ENCODE data around the gene CEP83. TPM values are rescaled to one million over a fixed set of nuclear protein-coding genes. Genes with fewer than 3 reads are reported as not detected.

Gene CEP83
- total RNA-seq: 10 to 100 TPM; 12.6 to 17.4 (median 14.6) TPM
- total RNA-seq (2013): 17.4 TPM
- 12.7 to 84.7 (median 19.4) reads per million in 29 experiments for total RNA-seq

DNA sequence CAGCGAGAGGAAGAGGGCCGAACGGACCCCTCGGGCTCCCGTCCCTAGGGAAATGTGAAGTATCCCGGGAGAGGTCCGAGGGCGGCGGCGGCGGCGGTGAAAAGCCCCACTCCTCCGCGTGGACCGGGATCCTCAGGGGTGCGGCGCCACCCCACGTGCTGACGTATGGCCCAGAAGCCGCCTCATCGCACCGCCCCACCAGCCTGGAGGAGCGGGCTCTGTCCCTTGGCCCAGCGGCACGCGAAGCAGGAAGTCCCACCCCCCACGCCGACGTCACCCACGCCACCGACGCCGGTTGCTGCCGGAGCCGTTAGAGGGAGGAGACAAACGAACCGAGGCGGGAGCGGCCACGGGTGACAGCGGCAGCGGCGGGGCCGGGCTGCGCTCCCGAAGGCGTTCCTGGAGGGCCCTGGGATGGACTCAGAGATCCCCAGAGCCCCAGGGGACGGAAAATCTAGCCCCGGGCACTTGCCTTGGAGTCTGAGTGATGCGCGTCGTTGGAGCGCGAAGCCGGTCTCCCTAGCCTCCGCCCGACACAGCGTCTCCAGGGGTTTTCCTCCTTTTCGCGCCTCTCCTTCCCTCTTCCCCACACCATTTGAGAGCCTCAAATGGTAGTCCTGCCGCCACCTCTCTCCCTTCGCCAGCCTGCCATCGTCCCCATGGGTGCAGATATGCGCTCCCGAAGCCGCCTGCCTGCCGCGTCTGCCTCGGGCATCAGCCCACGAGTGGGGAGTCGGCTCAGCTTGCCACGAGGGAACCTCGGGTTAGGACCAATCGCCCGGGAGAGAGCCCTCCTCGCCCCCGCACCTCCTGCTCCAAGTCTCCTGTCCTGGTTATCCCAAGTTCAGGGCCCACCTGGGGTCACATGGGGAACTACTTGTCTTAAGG lies at the start of gene CEP83:
Gene CEP83, minus strand, starts transcription at position 140 of the 888 bp plus-strand sequence. CDS start 47,377 bp downstream, outside the sequence.
- ATAC-seq (replicated peaks in 1 of 4) (peak; percentile 97 to 99 (median 99)), DNase-seq (peak; percentile 90 to 98 (median 95))
- Histone ChIP-seq H3K9me3 (no peaks in the 10 kb centered on the region), H3K36me3 (ENCODE audit: control insufficient read depth in 2 of 2, extremely low read depth in 1 of 2, insufficient read depth in 1 of 2, low read length in 1 of 2) (no peaks in the 10 kb centered on the region), H3K4me1 (ENCODE audit: control insufficient read depth in 1 of 2, extremely low read depth in 1 of 2, insufficient read depth in 2 of 2, low read length in 2 of 2) (peaks cover 4 to 17% of the 10 kb centered on the region in 2 experiments), H3K27ac (ENCODE audit: low read length) (peak within 1 kb of the TSS; percentile 93), H3K4me3 (ENCODE audit: control insufficient read depth in 1 of 2, extremely low read depth in 1 of 2, low read length in 1 of 2) (peak within 1 kb of the TSS; percentile 93 to 98), H3K27me3 (replicated peaks in 1 of 2; ENCODE audit: control insufficient read depth in 2 of 2, extremely low read depth in 1 of 2, insufficient read depth in 2 of 2, low read length in 1 of 2) (peaks cover 0 to 6% of the 10 kb centered on the region in 2 experiments)
- ChIA-PET CTCF (interaction anchor here in 1 of 2 donors (1.0 kb wide), 1 partner anchor 325 kb away, joined by 6 read pairs; no protein-coding TSS in a partner anchor), POLR2A (interaction anchor here in 1 of 2 donors (0.7 kb wide), 1 partner anchor 1555 kb away, joined by 4 read pairs; no protein-coding TSS in a partner anchor)
- Mint-ChIP-seq H3K27ac (peak within 1 kb of the TSS; percentile 76 to 85), H3K27me3 (peaks cover 6 to 7% of the 10 kb centered on the region in 2 donors), H3K9me3 (no peaks in the 10 kb centered on the region), H3K4me3 (peak within 1 kb of the TSS; percentile 87 to 95 (median 92)), H3K4me1 (peaks cover 22 to 32% (median 30%) of the 10 kb centered on the region in 3 donors), H3K36me3 (peaks cover 7% of the 10 kb centered on the region)
- under 1% methylated on average over 70 of the region's 77 CpGs for WGBS (ENCODE audit: insufficient coverage)

- WGBS (ENCODE audit: insufficient coverage): no CpG with 5 or more reads among the region's 3 CpGs
- Histone ChIP-seq H3K27ac (ENCODE audit: low read length) (no peak overlapping the region), H3K4me1 (ENCODE audit: control insufficient read depth in 1 of 2, extremely low read depth in 1 of 2, insufficient read depth in 2 of 2, low read length in 2 of 2) (no peaks in the 10 kb centered on the region), H3K27me3 (replicated peaks in 1 of 2; ENCODE audit: control insufficient read depth in 2 of 2, extremely low read depth in 1 of 2, insufficient read depth in 2 of 2, low read length in 1 of 2) (no peaks in the 10 kb centered on the region), H3K9me3 (no peaks in the 10 kb centered on the region), H3K4me3 (ENCODE audit: control insufficient read depth in 1 of 2, extremely low read depth in 1 of 2, low read length in 1 of 2) (no peak overlapping the region), H3K36me3 (ENCODE audit: control insufficient read depth in 2 of 2, extremely low read depth in 1 of 2, insufficient read depth in 1 of 2, low read length in 1 of 2) (no peaks in the 10 kb centered on the region)
- Mint-ChIP-seq H3K27ac (no peak overlapping the region), H3K27me3 (no peaks in the 10 kb centered on the region), H3K9me3 (no peaks in the 10 kb centered on the region), H3K36me3 (no peaks in the 10 kb centered on the region), H3K4me1 (no peaks in the 10 kb centered on the region), H3K4me3 (no peak overlapping the region)
- ChIA-PET POLR2A (no interaction called here), CTCF (no interaction called here)
- no peak for DNase-seq
- ATAC-seq (replicated peaks in 1 of 4): no peak
Measured at GRCh38 chr12:94509317-94509716, 49.6 kb upstream of the CEP83 start.

GRCh38 chr12:94507455-94507854 lies 47.8 kb upstream of the CEP83 start:
- no peak for ATAC-seq (replicated peaks in 1 of 4)
- H3K27ac Mint-ChIP-seq: no peak overlapping the region

DNA sequence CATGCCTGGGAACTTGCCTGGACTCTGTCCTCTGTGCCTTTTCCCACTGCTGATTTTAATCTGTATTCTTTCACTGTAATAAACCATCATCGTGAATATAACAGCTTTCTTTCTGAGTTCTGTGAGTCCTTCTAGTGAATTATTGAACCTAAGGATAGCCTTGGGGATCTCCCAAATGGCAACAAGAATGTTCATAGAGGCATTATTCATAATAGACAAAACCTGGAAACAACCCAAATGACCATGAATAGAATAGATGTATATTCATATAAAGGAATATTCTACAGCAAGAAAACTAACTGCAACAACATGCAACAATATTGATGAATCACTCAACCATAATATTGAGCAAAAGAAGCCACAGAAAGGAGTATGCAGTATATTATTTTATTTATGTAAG lies 44.7 kb upstream of the CEP83 start:
- Histone ChIP-seq H3K27ac (ENCODE audit: low read length) (no peak overlapping the region), H3K27me3 (replicated peaks in 1 of 2; ENCODE audit: control insufficient read depth in 2 of 2, extremely low read depth in 1 of 2, insufficient read depth in 2 of 2, low read length in 1 of 2) (peaks cover 0 to 6% of the 10 kb centered on the region in 2 experiments), H3K9me3 (no peaks in the 10 kb centered on the region), H3K36me3 (ENCODE audit: control insufficient read depth in 2 of 2, extremely low read depth in 1 of 2, insufficient read depth in 1 of 2, low read length in 1 of 2) (no peaks in the 10 kb centered on the region), H3K4me1 (ENCODE audit: control insufficient read depth in 1 of 2, extremely low read depth in 1 of 2, insufficient read depth in 2 of 2, low read length in 2 of 2) (no peaks in the 10 kb centered on the region), H3K4me3 (ENCODE audit: control insufficient read depth in 1 of 2, extremely low read depth in 1 of 2, low read length in 1 of 2) (no peak overlapping the region)
- no peak for DNase-seq
- Mint-ChIP-seq H3K27ac (no peak overlapping the region), H3K4me1 (no peaks in the 10 kb centered on the region), H3K36me3 (peaks cover 2% of the 10 kb centered on the region), H3K27me3 (peaks cover 0 to 2% of the 10 kb centered on the region in 2 donors), H3K4me3 (no peak overlapping the region), H3K9me3 (peaks cover 0 to 12% (median 7%) of the 10 kb centered on the region in 3 donors)
- CTCF ChIA-PET: no interaction called here
- POLR2A ChIA-PET: no interaction called here
- ATAC-seq (replicated peaks in 1 of 4): no peak
- no CpG with 5 or more reads among the region's 1 CpG for WGBS (ENCODE audit: insufficient coverage)

More at GRCh38 chr12:94507455-94507854, 47.8 kb upstream of the CEP83 start:
- WGBS (ENCODE audit: insufficient coverage): 94% methylated on average over 3 of the region's 3 CpGs
- H3K36me3 Mint-ChIP-seq: peaks cover 2% of the 10 kb centered on the region
- Histone ChIP-seq H3K27ac (ENCODE audit: low read length) (no peak overlapping the region), H3K36me3 (ENCODE audit: control insufficient read depth in 2 of 2, extremely low read depth in 1 of 2, insufficient read depth in 1 of 2, low read length in 1 of 2) (no peaks in the 10 kb centered on the region), H3K4me3 (ENCODE audit: control insufficient read depth in 1 of 2, extremely low read depth in 1 of 2, low read length in 1 of 2) (no peak overlapping the region), H3K9me3 (no peaks in the 10 kb centered on the region), H3K4me1 (ENCODE audit: control insufficient read depth in 1 of 2, extremely low read depth in 1 of 2, insufficient read depth in 2 of 2, low read length in 2 of 2) (no peaks in the 10 kb centered on the region), H3K27me3 (replicated peaks in 1 of 2; ENCODE audit: control insufficient read depth in 2 of 2, extremely low read depth in 1 of 2, insufficient read depth in 2 of 2, low read length in 1 of 2) (no peaks in the 10 kb centered on the region)
- ChIA-PET CTCF (interaction anchor here in 1 of 2 donors (0.5 kb wide), 1 partner anchor 128 kb away, joined by 3 read pairs; no protein-coding TSS in a partner anchor), POLR2A (no interaction called here)
- H3K27me3 Mint-ChIP-seq: no peaks in the 10 kb centered on the region
- DNase-seq: no peak
- H3K9me3 Mint-ChIP-seq: peaks cover 0 to 9% (median 0%) of the 10 kb centered on the region in 3 donors
- no peaks in the 10 kb centered on the region for H3K4me1 Mint-ChIP-seq
- H3K4me3 Mint-ChIP-seq: no peak overlapping the region

DNA sequence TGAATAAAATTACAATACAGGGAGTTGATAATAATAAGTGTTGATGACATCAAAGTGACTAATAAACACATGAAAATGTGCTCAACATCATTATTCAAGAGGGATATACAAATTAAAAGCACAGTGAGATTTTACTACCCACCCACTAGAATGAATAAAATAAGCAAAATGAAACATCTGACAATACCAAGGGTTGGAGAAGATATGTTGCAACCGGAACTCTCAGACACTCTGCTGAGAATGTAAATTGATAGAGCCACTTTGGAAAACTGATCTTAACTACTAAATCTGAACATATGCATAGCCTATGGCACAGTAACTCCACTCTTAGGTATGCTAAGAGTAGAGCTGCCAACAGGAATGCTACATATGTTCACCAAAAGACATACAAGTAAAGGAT lies 44.0 kb upstream of the CEP83 start:
- H3K4me3 ChIP-seq (ENCODE audit: control insufficient read depth in 1 of 2, extremely low read depth in 1 of 2, low read length in 1 of 2): no peak overlapping the region
- no peaks in the 10 kb centered on the region for H3K4me1 ChIP-seq (ENCODE audit: control insufficient read depth in 1 of 2, extremely low read depth in 1 of 2, insufficient read depth in 2 of 2, low read length in 2 of 2)
- H3K27ac Mint-ChIP-seq: no peak overlapping the region
- ChIA-PET CTCF (no interaction called here), POLR2A (no interaction called here)
- WGBS (ENCODE audit: insufficient coverage): no CpG with 5 or more reads among the region's 1 CpG
- no peaks in the 10 kb centered on the region for H3K9me3 ChIP-seq
- H3K27me3 ChIP-seq (replicated peaks in 1 of 2; ENCODE audit: control insufficient read depth in 2 of 2, extremely low read depth in 1 of 2, insufficient read depth in 2 of 2, low read length in 1 of 2): peaks cover 0 to 6% of the 10 kb centered on the region in 2 experiments
- H3K4me3 Mint-ChIP-seq: no peak overlapping the region
- DNase-seq (no peak), ATAC-seq (replicated peaks in 1 of 4) (no peak)
- no peaks in the 10 kb centered on the region for H3K4me1 Mint-ChIP-seq
- no peak overlapping the region for H3K27ac ChIP-seq (ENCODE audit: low read length)
- peaks cover 2% of the 10 kb centered on the region for H3K36me3 Mint-ChIP-seq
- peaks cover under 1 to 12% (median 7%) of the 10 kb centered on the region in 3 donors for H3K9me3 Mint-ChIP-seq
- peaks cover 0 to 2% of the 10 kb centered on the region in 2 donors for H3K27me3 Mint-ChIP-seq
- no peaks in the 10 kb centered on the region for H3K36me3 ChIP-seq (ENCODE audit: control insufficient read depth in 2 of 2, extremely low read depth in 1 of 2, insufficient read depth in 1 of 2, low read length in 1 of 2)

DNA sequence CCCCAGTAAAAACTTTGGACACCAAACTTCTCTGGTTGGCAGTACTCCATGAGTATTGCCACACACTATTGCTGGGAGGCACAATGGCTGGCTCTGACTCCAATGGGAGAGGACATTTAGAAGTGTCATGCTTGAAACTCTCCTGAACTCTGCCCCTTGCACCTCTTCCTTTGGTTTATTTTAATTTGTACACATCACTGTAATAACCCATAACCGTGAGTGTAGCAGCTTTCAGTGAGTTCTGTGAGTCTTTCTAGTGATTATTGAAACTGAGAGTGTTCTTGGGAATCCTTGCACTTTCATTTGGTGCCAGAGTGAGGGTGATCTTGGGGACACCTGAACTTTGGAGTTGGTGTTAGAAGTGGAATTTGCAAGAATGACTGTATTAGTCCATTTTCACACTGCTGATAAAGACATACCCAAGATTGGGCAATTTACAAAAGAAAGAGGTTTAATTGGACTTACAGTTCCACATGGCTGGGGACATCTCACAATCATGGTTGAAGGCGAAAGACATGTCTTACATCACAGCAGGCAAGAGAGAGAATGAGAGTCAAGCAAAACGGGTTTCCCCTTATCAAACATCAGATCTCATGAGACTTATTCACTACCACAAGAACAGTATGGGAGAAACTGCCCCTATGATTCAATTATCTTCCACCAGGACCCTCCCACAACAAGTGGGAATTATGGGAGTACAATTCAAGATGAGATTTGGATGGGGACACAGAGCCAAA lies 41.3 kb upstream of the CEP83 start:
- Histone ChIP-seq H3K27me3 (replicated peaks in 1 of 2; ENCODE audit: control insufficient read depth in 2 of 2, extremely low read depth in 1 of 2, insufficient read depth in 2 of 2, low read length in 1 of 2) (peaks cover 0 to 12% of the 10 kb centered on the region in 2 experiments), H3K36me3 (ENCODE audit: control insufficient read depth in 2 of 2, extremely low read depth in 1 of 2, insufficient read depth in 1 of 2, low read length in 1 of 2) (no peaks in the 10 kb centered on the region), H3K9me3 (no peaks in the 10 kb centered on the region), H3K4me3 (ENCODE audit: control insufficient read depth in 1 of 2, extremely low read depth in 1 of 2, low read length in 1 of 2) (no peak overlapping the region), H3K27ac (ENCODE audit: low read length) (no peak overlapping the region), H3K4me1 (ENCODE audit: control insufficient read depth in 1 of 2, extremely low read depth in 1 of 2, insufficient read depth in 2 of 2, low read length in 2 of 2) (no peaks in the 10 kb centered on the region)
- peaks cover 2% of the 10 kb centered on the region for H3K36me3 Mint-ChIP-seq
- ChIA-PET CTCF (no interaction called here), POLR2A (no interaction called here)
- peaks cover 2 to 5% of the 10 kb centered on the region in 2 donors for H3K27me3 Mint-ChIP-seq
- no peaks in the 10 kb centered on the region for H3K4me1 Mint-ChIP-seq
- 67% methylated on average over 1 of the region's 3 CpGs for WGBS (ENCODE audit: insufficient coverage)
- H3K9me3 Mint-ChIP-seq: peaks cover 9 to 15% (median 11%) of the 10 kb centered on the region in 3 donors
- no peak for ATAC-seq (replicated peaks in 1 of 4)
- DNase-seq: no peak
- H3K27ac Mint-ChIP-seq: no peak overlapping the region
- H3K4me3 Mint-ChIP-seq: no peak overlapping the region
